HL-60 (cell line): ENCODE measurements around the gene SPATA16.

Source experiments
- DNase-seq, 2 experiments: peaks; one replicate each; pipeline ENCODE4 v3.0.0-alpha.2; 2010 to 2020; ENCODE audit warnings: low read depth in 1 of 2, low spot score in 1 of 2
- H3K27ac ChIP-seq: fragments of 250-450 bp; sonication (Bioruptor Pico); replicated peaks from 2 replicates; pipeline ENCODE4 v1.5.1; 2020; ENCODE audit warnings: mild to moderate bottlenecking, moderate library complexity
- H3K27me3 ChIP-seq: fragments of 250-450 bp; sonication (Bioruptor Pico); 2 replicates; pipeline ENCODE4 v1.5.1; 2021; ENCODE audit warnings: mild to moderate bottlenecking, moderate library complexity; ENCODE audit not compliant: insufficient read depth, poor library complexity, severe bottlenecking
- H3K4me3 ChIP-seq: replicated peaks from 2 replicates; pipeline ENCODE4 v1.5.1; 2011; ENCODE audit warnings: mild to moderate bottlenecking, control low read depth, low read length; ENCODE audit not compliant: insufficient read depth
- CTCF ChIP-seq: IDR thresholded peaks from one replicate; pipeline ENCODE4 v1.5.1; 2011; ENCODE audit warnings: low read length, control low read depth, inconsistent platforms; ENCODE audit not compliant: insufficient read depth
- GABPA ChIP-seq: IDR thresholded peaks from 2 replicates; pipeline ENCODE4 v1.6.1; 2012; ENCODE audit warnings: low read depth
- POLR2AphosphoS5 ChIP-seq: IDR thresholded peaks from 2 replicates; pipeline ENCODE4 v1.6.1; 2012; ENCODE audit warnings: low read depth
- SPI1 ChIP-seq: IDR thresholded peaks from 2 replicates; pipeline ENCODE4 v1.6.1; 2012; ENCODE audit warnings: low read depth, mild to moderate bottlenecking, borderline replicate concordance
- TF ChIP-seq, protein P1 (sequence below): IDR thresholded peaks from 2 replicates; pipeline ENCODE4 v1.6.1; 2012; ENCODE audit warnings: low read depth; ENCODE audit not compliant: insufficient replicate concordance

The SPATA16 gene

DNA sequence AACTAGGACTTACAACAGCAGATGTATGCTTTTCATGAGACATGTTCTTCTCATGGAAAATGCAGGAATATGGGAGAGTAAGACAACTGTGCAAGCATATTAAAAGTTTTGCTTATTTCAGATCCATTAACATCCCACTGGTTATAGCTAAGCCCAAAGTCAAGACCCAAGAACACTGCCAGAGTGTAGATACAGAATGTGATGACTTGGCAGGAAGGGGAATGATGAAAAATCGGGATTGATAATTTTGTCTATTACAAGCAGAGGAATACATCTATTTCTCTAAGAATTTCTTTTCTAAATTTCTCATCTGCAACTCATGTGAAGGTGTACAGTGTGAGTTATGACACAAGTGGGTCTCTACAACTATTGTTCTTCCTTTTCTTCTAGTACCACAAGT, 76.4 kb downstream of the SPATA16 start:
- no peak overlapping the region for H3K27ac ChIP-seq

GRCh38 chr3:173058229-173058628, 82.8 kb downstream of the SPATA16 start:
- TF ChIP-seq POLR2AphosphoS5 (no peak), GABPA (no peak), SPI1 (no peak), CTCF (no peak)
- TF ChIP-seq, protein P1, sequence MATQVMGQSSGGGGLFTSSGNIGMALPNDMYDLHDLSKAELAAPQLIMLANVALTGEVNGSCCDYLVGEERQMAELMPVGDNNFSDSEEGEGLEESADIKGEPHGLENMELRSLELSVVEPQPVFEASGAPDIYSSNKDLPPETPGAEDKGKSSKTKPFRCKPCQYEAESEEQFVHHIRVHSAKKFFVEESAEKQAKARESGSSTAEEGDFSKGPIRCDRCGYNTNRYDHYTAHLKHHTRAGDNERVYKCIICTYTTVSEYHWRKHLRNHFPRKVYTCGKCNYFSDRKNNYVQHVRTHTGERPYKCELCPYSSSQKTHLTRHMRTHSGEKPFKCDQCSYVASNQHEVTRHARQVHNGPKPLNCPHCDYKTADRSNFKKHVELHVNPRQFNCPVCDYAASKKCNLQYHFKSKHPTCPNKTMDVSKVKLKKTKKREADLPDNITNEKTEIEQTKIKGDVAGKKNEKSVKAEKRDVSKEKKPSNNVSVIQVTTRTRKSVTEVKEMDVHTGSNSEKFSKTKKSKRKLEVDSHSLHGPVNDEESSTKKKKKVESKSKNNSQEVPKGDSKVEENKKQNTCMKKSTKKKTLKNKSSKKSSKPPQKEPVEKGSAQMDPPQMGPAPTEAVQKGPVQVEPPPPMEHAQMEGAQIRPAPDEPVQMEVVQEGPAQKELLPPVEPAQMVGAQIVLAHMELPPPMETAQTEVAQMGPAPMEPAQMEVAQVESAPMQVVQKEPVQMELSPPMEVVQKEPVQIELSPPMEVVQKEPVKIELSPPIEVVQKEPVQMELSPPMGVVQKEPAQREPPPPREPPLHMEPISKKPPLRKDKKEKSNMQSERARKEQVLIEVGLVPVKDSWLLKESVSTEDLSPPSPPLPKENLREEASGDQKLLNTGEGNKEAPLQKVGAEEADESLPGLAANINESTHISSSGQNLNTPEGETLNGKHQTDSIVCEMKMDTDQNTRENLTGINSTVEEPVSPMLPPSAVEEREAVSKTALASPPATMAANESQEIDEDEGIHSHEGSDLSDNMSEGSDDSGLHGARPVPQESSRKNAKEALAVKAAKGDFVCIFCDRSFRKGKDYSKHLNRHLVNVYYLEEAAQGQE: no peak
- no peak for DNase-seq

More for the DNA sequence above, 76.4 kb downstream of the SPATA16 start:
- TF ChIP-seq CTCF: no peak
- TF ChIP-seq POLR2AphosphoS5: no peak
- TF ChIP-seq SPI1: no peak
- TF ChIP-seq GABPA: no peak
- H3K27me3 ChIP-seq: no peaks in the 10 kb centered on the region
- no peak for DNase-seq
- H3K4me3 ChIP-seq: no peak overlapping the region

DNA sequence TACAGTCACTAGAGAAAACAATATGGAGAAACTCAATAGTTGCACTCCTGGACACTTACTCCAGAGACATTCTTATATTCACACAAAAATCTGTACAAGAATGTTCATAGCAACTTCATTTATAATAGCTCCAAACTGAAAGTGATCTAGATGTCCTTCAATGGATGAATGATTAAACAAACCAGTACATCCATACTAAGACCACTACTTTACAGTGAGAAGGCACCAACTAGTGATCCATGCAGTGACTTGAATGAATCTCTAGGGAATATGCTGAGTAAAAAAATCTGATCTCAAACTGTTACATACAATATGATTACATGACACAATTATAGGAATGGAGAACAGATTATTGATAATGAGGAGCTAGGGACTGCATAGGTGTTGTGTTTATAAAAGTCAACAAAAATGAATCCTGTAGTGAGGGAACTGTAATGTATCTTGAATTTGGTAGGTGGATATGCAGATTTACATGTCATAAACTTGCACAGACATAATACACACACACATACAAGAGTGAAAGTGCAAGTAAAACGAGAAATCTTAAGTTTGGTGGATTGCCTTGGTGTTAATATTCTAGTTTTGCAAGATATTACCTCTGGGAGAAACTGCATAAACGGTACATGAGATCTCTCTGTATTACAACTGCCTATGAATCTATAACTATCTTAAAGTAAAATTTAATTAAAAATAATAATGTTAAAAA, 85.7 kb downstream of the SPATA16 start:
- H3K4me3 ChIP-seq: no peak overlapping the region

More at GRCh38 chr3:173058229-173058628, 82.8 kb downstream of the SPATA16 start:
- Histone ChIP-seq H3K27ac (no peak overlapping the region), H3K27me3 (no peaks in the 10 kb centered on the region), H3K4me3 (no peak overlapping the region)

GRCh38 chr3:173049360-173049759, 91.7 kb downstream of the SPATA16 start:
- H3K4me3 ChIP-seq: no peak overlapping the region

More for the DNA sequence above, 85.7 kb downstream of the SPATA16 start:
- DNase-seq: no peak
- no peak for TF ChIP-seq POLR2AphosphoS5
- TF ChIP-seq GABPA: no peak
- Histone ChIP-seq H3K27me3 (no peaks in the 10 kb centered on the region), H3K27ac (no peak overlapping the region)

DNA sequence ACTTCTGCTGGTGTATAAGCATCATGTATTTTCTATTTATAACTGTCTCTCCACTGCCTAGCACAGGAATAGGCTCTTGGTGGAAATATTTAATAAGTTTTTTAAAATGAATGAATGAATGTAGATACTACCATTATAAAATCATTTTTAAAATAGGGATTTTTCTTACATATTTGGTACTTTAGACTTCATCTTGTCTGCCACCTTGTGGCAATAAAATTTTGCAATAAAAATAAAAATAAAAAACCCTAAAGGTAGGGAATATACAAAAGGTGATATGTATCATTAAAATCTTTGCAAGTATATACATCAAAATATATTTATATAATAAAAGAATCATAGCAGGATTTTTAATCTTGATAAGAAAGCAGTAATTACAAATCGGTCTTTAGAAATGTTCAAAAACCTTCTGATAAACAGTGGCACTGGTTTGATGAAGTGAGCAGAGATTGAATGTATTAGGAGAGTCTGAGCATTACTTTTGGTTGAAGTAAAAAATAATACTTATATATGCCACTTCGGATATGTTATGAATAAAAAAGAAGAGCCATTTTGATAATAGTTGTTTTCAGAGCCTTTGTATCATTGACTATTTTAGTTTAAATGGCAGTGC, 95.2 kb downstream of the SPATA16 start:
- no peak for DNase-seq
- Histone ChIP-seq H3K27me3 (no peaks in the 10 kb centered on the region), H3K4me3 (no peak overlapping the region), H3K27ac (no peak overlapping the region)
- no peak for TF ChIP-seq SPI1
- no peak for TF ChIP-seq CTCF
- TF ChIP-seq POLR2AphosphoS5: no peak
- no peak for TF ChIP-seq GABPA
- TF ChIP-seq, protein P1: no peak

More at GRCh38 chr3:173049360-173049759, 91.7 kb downstream of the SPATA16 start:
- Histone ChIP-seq H3K27ac (no peak overlapping the region), H3K27me3 (no peaks in the 10 kb centered on the region)
- no peak for TF ChIP-seq SPI1
- DNase-seq: no peak
